ENCODE data around the gene CFAP43.

DNA sequence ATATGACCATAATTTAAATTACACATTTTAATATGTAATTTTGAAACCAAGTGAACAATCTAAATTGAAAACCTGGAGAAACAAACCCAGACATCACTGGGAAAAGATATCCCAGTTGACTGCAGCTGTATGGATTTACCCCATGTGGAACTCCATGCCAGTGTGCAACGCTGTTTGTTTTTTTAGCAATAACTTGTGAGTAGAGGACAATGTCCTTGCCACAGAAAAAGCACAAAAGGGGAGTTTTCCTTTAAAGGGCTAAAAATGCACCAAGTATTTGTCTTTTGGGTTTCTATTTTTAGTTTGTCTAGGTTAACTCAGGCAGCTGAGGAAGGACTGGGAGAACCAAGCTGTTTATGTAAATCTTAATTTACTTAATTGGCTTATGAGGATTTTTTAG is 131.4 kb downstream of the CFAP43 start:
- TF ChIP-seq, protein P1, sequence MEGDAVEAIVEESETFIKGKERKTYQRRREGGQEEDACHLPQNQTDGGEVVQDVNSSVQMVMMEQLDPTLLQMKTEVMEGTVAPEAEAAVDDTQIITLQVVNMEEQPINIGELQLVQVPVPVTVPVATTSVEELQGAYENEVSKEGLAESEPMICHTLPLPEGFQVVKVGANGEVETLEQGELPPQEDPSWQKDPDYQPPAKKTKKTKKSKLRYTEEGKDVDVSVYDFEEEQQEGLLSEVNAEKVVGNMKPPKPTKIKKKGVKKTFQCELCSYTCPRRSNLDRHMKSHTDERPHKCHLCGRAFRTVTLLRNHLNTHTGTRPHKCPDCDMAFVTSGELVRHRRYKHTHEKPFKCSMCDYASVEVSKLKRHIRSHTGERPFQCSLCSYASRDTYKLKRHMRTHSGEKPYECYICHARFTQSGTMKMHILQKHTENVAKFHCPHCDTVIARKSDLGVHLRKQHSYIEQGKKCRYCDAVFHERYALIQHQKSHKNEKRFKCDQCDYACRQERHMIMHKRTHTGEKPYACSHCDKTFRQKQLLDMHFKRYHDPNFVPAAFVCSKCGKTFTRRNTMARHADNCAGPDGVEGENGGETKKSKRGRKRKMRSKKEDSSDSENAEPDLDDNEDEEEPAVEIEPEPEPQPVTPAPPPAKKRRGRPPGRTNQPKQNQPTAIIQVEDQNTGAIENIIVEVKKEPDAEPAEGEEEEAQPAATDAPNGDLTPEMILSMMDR (IDR thresholded peaks at IDR 0.05 in 4 of 5, conservative IDR thresholded peaks at IDR 0.05 in 1 of 5): no peak
- no peak for TF ChIP-seq POLR2A (IDR thresholded peaks at IDR 0.05)

All from gastrocnemius medialis (tissue), 4 donors.